Endothelial cell of umbilical vein (primary cell): Measurements from ENCODE around the gene CCDC85C.

Experiments used
- CTCF ChIP-seq, 2 donors: IDR thresholded peaks; 1 replicate in 1 of 2; 2 replicates in 1 of 2; pipeline ENCODE4 v1.5.1; 2011; ENCODE audit warnings: low read length in 2 of 2, mild to moderate bottlenecking in 2 of 2, moderate library complexity in 2 of 2, control low read depth in 1 of 2, inconsistent platforms in 1 of 2, low read depth in 1 of 2; ENCODE audit not compliant: insufficient read depth in 1 of 2; ENCODE audit errors: extremely low read depth in 1 of 2
- POLR2A ChIP-seq: IDR thresholded peaks from 2 replicates; pipeline ENCODE4 v1.6.1; 2012; ENCODE audit warnings: low read depth, mild to moderate bottlenecking, control low read depth, low read length
- POLR2AphosphoS5 ChIP-seq: IDR thresholded peaks from 2 replicates; pipeline ENCODE4 v1.6.1; 2012; ENCODE audit warnings: low read depth, mild to moderate bottlenecking, control low read depth, low read length, moderate library complexity; ENCODE audit not compliant: insufficient read depth

- TF ChIP-seq CTCF (IDR thresholded peaks at IDR 0.05; ENCODE audit: extremely low read depth in 1 of 2, insufficient read depth in 1 of 2, low read depth in 1 of 2, low read length in 2 of 2) = no peak
- TF ChIP-seq POLR2A = no peak
- TF ChIP-seq POLR2AphosphoS5 = no peak
Measured at GRCh38 chr14:99621948-99622347, 17.9 kb upstream of the CCDC85C start.
